AG09309 (cell line): Measurements from ENCODE around the gene SCAMP5.

Experiments used
- DNase-seq: peaks from one replicate; pipeline ENCODE4 v3.0.0-alpha.2; 2010; ENCODE audit warnings: low read depth
- H3K4me3 ChIP-seq: 2 replicates; pipeline ENCODE4 v1.5.1; 2011; ENCODE audit warnings: mild to moderate bottlenecking, low read depth, low read length, moderate library complexity; ENCODE audit not compliant: control insufficient read depth
- TF ChIP-seq, protein P1 (sequence below): IDR thresholded peaks from 2 replicates; pipeline ENCODE4 v1.5.1; 2011; ENCODE audit warnings: mild to moderate bottlenecking, low read depth, low read length, inconsistent platforms; ENCODE audit not compliant: insufficient read depth, control insufficient read depth; ENCODE audit errors: missing control alignments

The SCAMP5 gene

DNA sequence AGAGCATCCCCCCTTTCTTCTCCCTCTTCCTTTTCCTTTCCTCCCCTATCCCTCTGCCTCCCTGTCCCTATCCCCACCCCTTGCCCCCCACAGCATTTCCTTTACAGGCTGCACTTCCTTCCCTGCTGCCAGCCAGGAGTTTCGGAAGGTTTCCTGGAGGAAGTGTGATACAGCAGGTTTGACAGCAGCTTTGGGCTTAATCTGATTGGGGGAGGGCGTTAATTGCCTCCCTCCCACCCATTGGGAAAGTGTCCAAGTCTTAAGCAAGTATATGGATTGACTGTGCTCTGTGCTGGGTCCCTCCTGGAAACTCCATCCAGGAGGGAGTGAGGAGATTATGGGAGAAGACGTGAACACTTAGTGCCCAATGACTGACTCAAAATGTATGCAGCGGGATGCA, 1.8 kb downstream of the SCAMP5 start:
- TF ChIP-seq, protein P1, sequence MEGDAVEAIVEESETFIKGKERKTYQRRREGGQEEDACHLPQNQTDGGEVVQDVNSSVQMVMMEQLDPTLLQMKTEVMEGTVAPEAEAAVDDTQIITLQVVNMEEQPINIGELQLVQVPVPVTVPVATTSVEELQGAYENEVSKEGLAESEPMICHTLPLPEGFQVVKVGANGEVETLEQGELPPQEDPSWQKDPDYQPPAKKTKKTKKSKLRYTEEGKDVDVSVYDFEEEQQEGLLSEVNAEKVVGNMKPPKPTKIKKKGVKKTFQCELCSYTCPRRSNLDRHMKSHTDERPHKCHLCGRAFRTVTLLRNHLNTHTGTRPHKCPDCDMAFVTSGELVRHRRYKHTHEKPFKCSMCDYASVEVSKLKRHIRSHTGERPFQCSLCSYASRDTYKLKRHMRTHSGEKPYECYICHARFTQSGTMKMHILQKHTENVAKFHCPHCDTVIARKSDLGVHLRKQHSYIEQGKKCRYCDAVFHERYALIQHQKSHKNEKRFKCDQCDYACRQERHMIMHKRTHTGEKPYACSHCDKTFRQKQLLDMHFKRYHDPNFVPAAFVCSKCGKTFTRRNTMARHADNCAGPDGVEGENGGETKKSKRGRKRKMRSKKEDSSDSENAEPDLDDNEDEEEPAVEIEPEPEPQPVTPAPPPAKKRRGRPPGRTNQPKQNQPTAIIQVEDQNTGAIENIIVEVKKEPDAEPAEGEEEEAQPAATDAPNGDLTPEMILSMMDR = no peak
- no peak for DNase-seq
- H3K4me3 ChIP-seq = no peak overlapping the region

DNA sequence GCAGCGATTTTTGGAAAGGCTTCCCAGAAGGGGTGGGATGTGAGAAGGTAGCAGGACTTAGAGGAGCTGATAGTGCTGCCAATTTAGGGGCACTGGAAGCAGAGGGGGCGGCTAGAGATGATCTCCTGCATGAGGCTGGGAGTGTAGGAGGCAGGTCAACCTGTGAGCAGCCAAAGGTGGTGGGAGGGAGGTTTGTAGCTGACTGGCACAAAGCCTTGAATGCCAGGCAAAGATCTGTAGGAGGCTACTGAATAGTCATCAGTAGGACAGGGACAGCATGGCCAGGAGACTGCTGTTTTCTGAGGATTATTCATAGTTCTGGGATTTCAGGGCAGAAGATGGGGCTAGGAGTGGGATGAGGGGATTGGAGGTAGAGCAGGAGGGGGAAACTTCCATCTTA, 2.2 kb downstream of the SCAMP5 start:
- no peak overlapping the region for H3K4me3 ChIP-seq
- DNase-seq = no peak
- TF ChIP-seq, protein P1 = no peak

DNA sequence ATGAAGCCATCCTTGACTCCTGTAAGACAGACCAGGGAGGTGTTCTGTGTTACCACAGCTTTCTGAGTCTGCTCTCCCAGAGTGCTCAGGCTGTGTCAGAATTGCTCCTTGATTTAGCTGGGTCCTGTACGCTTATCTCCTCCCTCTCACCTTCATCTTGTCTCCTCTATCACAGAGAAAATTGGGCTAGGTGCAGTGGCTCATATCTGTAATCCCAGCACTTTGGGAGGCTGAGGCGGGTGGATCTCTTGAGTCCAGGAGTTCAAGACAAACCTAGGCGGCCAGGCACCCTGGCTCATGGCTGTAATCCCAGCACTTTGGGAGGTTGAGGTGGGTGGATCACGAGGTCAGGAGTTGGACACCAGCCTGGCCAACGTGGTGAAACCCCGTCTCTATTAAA, 5.9 kb downstream of the SCAMP5 start:
- TF ChIP-seq, protein P1 = no peak
- H3K4me3 ChIP-seq = no peak overlapping the region
- DNase-seq = no peak

DNA sequence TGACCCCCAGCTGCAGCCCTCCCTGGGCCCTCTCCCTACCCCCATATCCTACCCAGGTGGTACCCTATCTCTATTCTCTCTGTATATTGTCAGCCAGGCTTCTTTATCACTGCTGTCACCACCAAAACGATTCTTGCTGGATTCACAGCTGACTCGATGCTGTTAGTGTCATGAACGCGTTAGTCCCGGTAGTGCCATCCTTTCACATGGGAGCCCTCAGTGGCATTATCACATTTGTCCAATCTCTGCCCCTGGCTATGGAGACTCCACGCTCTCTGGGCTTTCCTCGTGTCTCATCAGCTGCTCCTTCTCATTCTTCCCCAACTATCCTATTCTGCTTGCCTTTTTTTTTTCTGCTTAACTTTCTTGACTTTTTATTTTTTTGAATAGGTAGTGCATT, 7.0 kb downstream of the SCAMP5 start:
- H3K4me3 ChIP-seq = no peak overlapping the region
- TF ChIP-seq, protein P1 = no peak
- no peak for DNase-seq

DNA sequence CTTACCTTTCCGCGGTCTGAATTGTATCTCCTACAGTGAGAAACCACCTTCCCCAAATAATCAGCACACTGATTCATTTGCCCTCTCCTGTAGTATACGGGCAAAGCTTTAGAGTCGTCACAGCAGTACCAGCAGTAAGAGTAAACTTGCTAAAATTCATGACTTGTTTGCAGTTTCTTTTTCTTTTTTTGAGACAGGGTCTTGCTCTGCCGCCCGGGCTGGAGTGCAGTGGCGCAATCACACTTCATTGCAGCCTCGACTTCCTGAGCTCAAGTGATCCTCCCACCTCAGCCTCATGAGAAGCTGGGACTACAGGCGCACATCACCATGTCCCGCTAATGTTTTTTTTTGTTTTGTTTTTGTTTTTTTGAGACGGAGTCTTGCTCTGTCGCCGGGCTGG, 11.9 kb downstream of the SCAMP5 start:
- no peak overlapping the region for H3K4me3 ChIP-seq
- DNase-seq = no peak
- TF ChIP-seq, protein P1 = no peak

DNA sequence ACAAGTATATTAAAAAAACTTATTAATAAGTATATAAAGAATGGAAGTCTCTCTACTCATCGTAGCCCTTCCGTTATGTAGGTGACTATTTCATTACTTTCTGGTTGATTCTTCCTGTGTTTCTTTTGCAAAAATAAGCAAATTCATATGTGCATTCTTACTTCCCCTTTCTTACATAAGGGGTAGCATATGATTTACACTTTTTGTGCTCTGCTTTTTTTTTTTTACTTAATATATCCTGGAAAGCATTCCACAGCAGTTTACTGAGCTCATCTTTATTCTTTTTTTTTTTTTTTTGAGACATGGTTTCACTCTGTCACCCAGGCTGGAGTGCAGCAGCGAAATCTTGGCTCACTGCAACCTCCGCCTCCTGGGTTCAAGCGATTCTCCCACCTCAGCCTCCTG, 12.9 kb downstream of the SCAMP5 start:
- TF ChIP-seq, protein P1 = no peak
- no peak for DNase-seq

DNA sequence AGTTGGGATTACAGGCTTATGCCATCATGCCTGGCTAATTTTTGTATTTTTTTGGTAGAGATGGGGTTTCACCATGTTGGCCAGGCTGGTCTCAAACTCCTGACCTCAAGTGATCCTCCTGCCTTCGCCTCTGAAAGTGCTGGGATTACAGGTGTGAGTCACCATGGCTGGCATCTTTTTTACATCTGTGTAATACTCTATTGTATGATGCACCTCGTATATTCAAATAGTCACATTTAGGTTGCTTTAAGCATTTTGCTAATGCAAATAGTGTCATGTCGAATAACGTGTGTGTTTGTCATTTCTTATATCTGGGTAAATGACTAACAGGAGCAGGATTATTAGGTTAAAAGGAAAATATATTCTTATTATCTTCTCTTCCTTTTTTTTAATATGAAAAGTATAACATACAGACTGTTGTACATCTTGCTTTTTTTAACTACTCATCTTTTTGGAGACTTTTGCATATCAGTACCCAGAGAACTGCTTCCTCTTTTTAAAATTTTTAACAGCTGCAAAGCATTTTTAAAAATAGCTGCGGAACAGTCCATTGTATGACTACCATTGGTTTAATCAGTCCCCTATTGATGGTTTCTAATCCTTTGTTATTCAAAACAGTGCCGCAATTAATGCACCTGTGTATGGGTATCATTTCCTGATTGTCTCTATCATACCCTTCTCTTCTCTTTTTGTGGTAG, 13.4 kb downstream of the SCAMP5 start:
- TF ChIP-seq, protein P1 = no peak
- DNase-seq = no peak
- no peak overlapping the region for H3K4me3 ChIP-seq

More for the DNA sequence above, 12.9 kb downstream of the SCAMP5 start:
- no peak overlapping the region for H3K4me3 ChIP-seq
